Measurements from ENCODE around the gene TCAIM. TPM values are rescaled to one million over a fixed set of nuclear protein-coding genes. Genes with fewer than 3 reads are reported as not detected.

The TCAIM gene
- total RNA-seq, 1 donor from 2014 or later, result 22.8 TPM

DNA sequence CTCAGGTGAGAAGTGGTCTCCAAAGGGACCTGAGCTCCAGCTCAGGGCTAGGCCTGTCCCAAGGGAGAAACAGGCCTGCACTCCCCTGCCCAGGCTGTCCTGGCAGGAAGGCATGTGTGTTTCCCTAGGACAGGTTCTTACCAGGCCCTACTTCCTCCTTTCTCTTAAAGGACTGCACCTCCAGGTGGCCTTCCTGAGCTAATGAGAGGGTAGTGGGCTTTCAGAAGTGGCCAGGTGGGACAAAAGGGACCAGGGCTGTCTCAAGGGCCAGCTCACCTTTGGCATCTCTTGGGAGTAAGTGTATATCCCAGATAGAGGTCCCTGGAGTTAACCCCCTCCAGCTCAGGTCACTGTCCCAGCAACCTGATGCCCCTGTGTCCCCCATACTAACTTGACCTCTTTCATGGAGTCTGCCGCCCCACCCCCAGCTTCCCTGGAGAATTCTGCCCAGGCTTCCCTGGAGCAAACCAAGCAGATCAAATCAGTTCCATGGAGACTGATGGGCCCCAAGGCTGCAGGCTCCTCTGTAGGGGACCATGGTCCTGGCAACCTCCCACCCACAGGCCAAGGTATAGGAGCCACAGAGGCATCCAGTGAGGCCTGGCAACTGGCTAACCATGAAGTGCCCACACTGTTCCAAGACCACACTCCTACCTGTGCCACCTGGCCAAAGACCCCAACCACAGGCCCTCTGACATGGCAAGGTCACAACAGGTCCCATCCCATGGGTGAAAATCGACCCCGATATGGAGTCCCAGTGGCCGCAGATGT is 71.3 kb downstream of the TCAIM start:
- TF ChIP-seq, protein P1, sequence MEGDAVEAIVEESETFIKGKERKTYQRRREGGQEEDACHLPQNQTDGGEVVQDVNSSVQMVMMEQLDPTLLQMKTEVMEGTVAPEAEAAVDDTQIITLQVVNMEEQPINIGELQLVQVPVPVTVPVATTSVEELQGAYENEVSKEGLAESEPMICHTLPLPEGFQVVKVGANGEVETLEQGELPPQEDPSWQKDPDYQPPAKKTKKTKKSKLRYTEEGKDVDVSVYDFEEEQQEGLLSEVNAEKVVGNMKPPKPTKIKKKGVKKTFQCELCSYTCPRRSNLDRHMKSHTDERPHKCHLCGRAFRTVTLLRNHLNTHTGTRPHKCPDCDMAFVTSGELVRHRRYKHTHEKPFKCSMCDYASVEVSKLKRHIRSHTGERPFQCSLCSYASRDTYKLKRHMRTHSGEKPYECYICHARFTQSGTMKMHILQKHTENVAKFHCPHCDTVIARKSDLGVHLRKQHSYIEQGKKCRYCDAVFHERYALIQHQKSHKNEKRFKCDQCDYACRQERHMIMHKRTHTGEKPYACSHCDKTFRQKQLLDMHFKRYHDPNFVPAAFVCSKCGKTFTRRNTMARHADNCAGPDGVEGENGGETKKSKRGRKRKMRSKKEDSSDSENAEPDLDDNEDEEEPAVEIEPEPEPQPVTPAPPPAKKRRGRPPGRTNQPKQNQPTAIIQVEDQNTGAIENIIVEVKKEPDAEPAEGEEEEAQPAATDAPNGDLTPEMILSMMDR (IDR thresholded peaks at IDR 0.05; ENCODE audit: unreplicated experiment), result no peak
- Mint-ChIP-seq H3K4me3 (no peak overlapping the region), H3K4me1 (no peaks in the 10 kb centered on the region), H3K36me3 (peaks cover 4% of the 10 kb centered on the region), H3K27ac (no peak overlapping the region), H3K9me3 (no peaks in the 10 kb centered on the region), H3K27me3 (ENCODE audit: low read depth) (no peaks in the 10 kb centered on the region)
- no peak for DNase-seq (ENCODE audit: low spot score in 2 of 2, unreplicated experiment in 2 of 2)

DNA sequence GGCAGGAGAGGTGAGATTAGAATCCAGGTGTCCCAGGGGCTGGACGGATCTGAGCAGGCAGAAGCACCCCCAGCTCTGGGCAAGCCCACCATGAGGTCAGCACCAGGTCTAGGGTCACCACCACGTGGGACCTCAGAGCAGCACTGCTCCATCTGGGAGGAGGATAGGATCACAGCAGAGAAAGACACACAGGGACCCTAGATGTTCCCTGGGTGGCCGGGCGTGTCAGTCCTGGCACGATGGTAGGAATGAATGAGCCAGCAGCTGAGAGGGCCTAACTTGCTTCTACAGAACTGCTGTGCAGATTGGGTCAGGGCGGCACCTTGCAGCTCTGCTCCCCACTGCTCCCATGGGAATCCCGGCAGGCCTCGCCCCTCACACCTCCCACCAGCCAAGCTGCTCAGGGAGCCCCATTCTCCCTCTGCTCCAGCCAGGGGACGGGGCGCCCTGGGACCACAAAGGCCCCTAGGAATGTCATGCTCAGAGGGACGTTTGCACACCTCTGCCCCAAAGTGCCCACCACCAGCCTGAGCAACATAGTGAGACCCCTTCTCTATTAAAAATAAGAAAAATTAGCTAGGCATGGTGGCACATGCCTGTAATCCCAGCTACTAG is 72.6 kb downstream of the TCAIM start:
- Mint-ChIP-seq H3K4me3 (no peak overlapping the region), H3K4me1 (no peaks in the 10 kb centered on the region), H3K27me3 (ENCODE audit: low read depth) (no peaks in the 10 kb centered on the region), H3K9me3 (no peaks in the 10 kb centered on the region), H3K27ac (no peak overlapping the region), H3K36me3 (peaks cover 4% of the 10 kb centered on the region)
- no peak for DNase-seq (ENCODE audit: low spot score in 2 of 2, unreplicated experiment in 2 of 2)
- TF ChIP-seq, protein P1 (IDR thresholded peaks at IDR 0.05; ENCODE audit: unreplicated experiment), result no peak

DNA sequence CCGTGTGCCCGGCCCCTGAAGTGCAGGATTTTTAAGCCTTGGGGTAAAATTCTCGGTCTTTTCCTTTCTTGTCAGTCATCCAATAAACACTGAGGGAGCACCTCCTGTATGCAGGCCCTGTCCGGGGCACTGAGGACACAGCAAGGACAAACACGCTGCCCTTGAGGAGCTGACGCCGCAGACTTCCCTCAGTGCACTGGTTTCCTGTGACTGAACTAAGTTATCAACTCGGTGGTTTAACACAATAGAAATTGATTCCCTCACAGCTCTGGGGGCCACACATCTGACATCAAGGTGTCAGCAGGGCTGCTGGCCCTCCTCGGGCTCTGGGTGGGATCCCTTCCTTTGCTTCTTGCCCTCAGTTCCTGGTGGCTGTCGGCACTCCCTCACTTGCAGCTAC is 73.8 kb downstream of the TCAIM start:
- Mint-ChIP-seq H3K4me3 (no peak overlapping the region), H3K27me3 (ENCODE audit: low read depth) (no peaks in the 10 kb centered on the region), H3K4me1 (no peaks in the 10 kb centered on the region), H3K9me3 (no peaks in the 10 kb centered on the region), H3K27ac (no peak overlapping the region), H3K36me3 (peaks cover 3% of the 10 kb centered on the region)
- DNase-seq (ENCODE audit: low spot score in 2 of 2, unreplicated experiment in 2 of 2), result no peak
- TF ChIP-seq, protein P1 (IDR thresholded peaks at IDR 0.05; ENCODE audit: unreplicated experiment), result no peak

DNA sequence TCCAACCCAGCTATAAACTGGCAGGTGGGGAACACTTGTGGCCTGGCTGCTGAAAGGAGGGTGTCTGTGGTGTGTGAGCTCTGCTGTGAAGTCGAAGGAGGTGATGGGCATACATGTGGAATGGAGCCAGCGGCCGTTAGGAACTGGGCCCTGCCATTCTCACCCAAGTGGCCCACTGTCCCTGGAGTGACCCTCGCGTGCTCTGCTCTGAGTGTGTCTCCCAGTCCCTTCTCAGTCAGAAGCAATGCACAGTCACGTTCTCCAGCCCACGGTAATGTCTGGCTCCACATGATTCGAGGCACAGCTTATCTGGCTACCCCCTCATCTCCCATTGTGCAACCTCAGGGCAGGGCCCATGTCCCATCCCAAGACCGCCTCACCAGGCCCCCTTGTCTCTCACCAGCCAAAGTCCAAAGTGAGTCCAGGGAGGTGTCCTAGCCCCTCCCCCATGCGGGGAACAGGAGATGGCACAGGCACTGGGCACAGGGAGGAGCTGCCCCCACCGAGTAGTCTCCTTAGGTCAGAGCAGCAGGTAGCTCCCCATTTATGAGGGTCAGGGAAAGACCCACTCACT is 76.0 kb downstream of the TCAIM start:
- Mint-ChIP-seq H3K9me3 (no peaks in the 10 kb centered on the region), H3K4me3 (no peak overlapping the region), H3K36me3 (no peaks in the 10 kb centered on the region), H3K27ac (no peak overlapping the region), H3K27me3 (ENCODE audit: low read depth) (no peaks in the 10 kb centered on the region), H3K4me1 (no peaks in the 10 kb centered on the region)
- TF ChIP-seq, protein P1 (IDR thresholded peaks at IDR 0.05; ENCODE audit: unreplicated experiment), result no peak
- DNase-seq (ENCODE audit: low spot score in 2 of 2, unreplicated experiment in 2 of 2), result peak in 1 of 2 experiments; percentile 27

DNA sequence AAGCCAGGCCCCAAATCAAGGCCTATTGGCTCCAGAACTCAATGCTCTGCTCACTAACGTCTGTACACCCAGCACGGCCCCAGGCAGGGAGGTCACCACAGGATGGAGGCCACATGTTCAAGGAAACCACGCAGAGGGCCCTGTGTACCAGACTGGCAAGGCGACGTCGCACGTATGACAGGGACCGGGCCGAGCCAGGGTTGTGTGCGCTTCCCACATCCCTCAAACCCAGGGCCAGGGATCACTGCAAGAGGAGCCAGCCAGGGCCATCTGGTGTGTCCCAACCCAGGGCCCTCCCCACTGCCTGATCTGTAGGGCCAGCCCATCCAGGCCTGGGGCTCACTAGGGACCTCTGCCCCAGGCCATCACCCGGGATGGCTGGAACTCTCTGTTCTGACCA is 76.9 kb downstream of the TCAIM start:
- Mint-ChIP-seq H3K4me3 (no peak overlapping the region), H3K9me3 (no peaks in the 10 kb centered on the region), H3K4me1 (no peaks in the 10 kb centered on the region), H3K27me3 (ENCODE audit: low read depth) (no peaks in the 10 kb centered on the region), H3K27ac (no peak overlapping the region), H3K36me3 (no peaks in the 10 kb centered on the region)
- TF ChIP-seq, protein P1 (IDR thresholded peaks at IDR 0.05; ENCODE audit: unreplicated experiment), result no peak
- DNase-seq (ENCODE audit: low spot score in 2 of 2, unreplicated experiment in 2 of 2), result peak in 1 of 2 experiments; percentile 25

Measured in mesothelial cell of epicardium (in vitro differentiated cells).